Measurements from ENCODE around the gene ANO8. TPM values are rescaled to one million over a fixed set of nuclear protein-coding genes. Genes with fewer than 3 reads are reported as not detected.
A peak's percentile ranks its signal among the peaks of the same experiment; 100 is the strongest.
"Not testable (repeated sequence)": the region's sequence is repeated elsewhere in the genome, so short reads cannot be mapped to it uniquely, and the experiment has no call there.

ANO8 gene
- total RNA-seq, 4 donors from 2014 or later: 6.7 to 73.0 (median 10.3) TPM

DNA sequence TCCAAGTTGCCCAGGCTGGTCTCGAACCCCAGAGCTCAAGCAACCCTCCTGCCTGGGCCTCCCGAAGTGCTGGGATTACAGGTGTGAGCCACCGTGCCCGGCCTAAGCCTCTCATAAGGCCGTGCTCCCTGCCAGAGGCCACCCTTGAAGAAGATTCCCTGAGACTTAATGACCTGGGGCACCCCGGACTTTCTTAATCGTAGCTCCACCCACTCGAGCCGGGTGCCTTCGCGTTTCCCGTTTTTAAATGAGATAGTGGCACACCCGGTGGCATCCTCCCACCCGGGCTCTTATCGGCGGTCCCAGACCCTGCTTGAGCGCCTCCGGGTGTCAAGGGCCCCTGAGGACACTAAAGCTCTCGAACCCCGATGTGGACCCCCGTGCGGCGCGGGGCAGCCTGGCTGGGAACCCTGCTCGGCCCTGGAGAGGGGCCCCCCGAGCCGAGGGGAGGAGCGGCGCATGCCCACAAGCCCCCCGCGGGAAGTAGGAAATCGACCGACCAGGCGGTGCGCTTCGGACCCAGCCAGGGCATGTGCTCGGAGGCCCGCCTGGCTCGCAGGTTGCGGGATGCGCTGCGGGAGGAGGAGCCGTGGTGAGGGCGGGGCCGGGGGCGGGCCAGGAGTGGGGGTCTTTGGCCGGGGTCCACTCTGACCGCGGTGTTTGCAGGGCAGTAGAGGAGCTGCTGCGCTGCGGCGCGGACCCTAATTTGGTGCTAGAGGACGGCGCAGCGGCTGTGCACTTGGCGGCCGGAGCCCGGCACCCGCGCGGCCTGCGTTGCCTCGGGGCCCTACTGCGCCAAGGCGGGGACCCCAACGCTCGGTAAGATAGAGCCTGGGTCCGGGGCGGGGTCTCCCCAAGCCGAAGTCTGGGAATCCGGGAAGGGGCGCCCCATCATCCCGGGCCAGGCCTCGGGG lies 53.0 kb downstream of the ANO8 start, which contains the start of gene ANKLE1:
ANKLE1 (plus strand) TSS at position 511 of the 914 bp plus-strand sequence; CDS start at position 531, 20 bp downstream.
- Histone ChIP-seq H3K9me3 (no peaks in the 10 kb centered on the region), H3K36me3 (peaks cover 0 to 6% (median 2%) of the 10 kb centered on the region in 4 donors), H3K27me3 (peaks cover 14% of the 10 kb centered on the region), H3K4me3 (peak within 1 kb of the TSS in 3 of 4 donors; percentile 0 to 43 (median 27)), H3K4me1 (peaks cover 12 to 18% (median 16%) of the 10 kb centered on the region in 4 donors), H3K27ac (no peak within 1 kb of the TSS)
- TF ChIP-seq, protein P1, sequence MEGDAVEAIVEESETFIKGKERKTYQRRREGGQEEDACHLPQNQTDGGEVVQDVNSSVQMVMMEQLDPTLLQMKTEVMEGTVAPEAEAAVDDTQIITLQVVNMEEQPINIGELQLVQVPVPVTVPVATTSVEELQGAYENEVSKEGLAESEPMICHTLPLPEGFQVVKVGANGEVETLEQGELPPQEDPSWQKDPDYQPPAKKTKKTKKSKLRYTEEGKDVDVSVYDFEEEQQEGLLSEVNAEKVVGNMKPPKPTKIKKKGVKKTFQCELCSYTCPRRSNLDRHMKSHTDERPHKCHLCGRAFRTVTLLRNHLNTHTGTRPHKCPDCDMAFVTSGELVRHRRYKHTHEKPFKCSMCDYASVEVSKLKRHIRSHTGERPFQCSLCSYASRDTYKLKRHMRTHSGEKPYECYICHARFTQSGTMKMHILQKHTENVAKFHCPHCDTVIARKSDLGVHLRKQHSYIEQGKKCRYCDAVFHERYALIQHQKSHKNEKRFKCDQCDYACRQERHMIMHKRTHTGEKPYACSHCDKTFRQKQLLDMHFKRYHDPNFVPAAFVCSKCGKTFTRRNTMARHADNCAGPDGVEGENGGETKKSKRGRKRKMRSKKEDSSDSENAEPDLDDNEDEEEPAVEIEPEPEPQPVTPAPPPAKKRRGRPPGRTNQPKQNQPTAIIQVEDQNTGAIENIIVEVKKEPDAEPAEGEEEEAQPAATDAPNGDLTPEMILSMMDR (IDR thresholded peaks at IDR 0.05): no peak
- no peak for TF ChIP-seq EP300 (IDR thresholded peaks at IDR 0.05; ENCODE audit: low read depth)
- TF ChIP-seq POLR2AphosphoS5 (IDR thresholded peaks at IDR 0.05): no peak
- TF ChIP-seq POLR2A (IDR thresholded peaks at IDR 0.05): no peak
- intact Hi-C loops (cut with DNase I; ENCODE audit: low total_unique reads) (loop anchor here (2.0 kb wide), 1 partner anchor 77 kb away; no protein-coding TSS in a partner anchor), in situ Hi-C loops (cut with MboI; ENCODE audit: low pct_ligation_motif_present in 1 of 4, low pct_unique_long_range_greater_than_20kb in 1 of 4, low sequenced_read_pairs in 3 of 4) (loop anchor here (10.0 to 25.0 kb wide), 5 partner anchors 67 to 519 kb away; partner anchors contain the start of gene USE1 (in 1 of the 4))
- WGBS, 2 donors (ENCODE audit: low coverage in 1 of 2): 5% methylated on average over 59 of the region's 75 CpGs; no CpG with 5 or more reads in 1 of the 2 donors
- peak; percentile 27 for DNase-seq

DNA sequence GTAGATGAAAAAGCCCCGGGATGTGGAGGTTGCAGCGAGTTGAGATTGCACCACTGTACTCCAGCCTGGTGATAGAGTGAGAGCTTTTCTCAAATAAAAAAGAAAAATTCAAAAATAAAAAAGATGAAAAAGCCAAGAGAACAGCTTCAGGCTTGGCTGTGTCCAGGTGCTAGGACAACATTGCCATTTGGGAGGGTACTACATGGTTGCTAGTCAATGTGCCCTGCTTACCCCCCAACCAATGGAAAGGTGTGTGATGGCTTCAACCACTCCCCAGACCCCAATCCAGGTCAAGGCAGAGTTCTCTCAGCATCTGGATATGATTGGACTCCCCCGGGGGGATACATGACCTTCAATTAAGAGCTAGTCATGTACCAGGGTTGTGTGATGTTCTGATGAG lies 55.2 kb downstream of the ANO8 start:
- intact Hi-C loops (cut with DNase I; ENCODE audit: low total_unique reads): loop anchor here (1.0 kb wide), 1 partner anchor 216 kb away; no protein-coding TSS in a partner anchor
- Histone ChIP-seq H3K4me1 (peaks cover 12 to 18% (median 16%) of the 10 kb centered on the region in 4 donors), H3K36me3 (peaks cover 0 to 14% (median 6%) of the 10 kb centered on the region in 4 donors), H3K27me3 (peaks cover 14% of the 10 kb centered on the region), H3K9me3 (no peaks in the 10 kb centered on the region), H3K4me3 (no peak overlapping the region), H3K27ac (no peak overlapping the region)
- 75 to 100% methylated on average over 2 to 3 of the region's 3 CpGs for WGBS, 2 donors (ENCODE audit: low coverage in 1 of 2)
- TF ChIP-seq EP300 (IDR thresholded peaks at IDR 0.05; ENCODE audit: low read depth): no peak
- TF ChIP-seq POLR2AphosphoS5 (IDR thresholded peaks at IDR 0.05): no peak
- TF ChIP-seq POLR2A (IDR thresholded peaks at IDR 0.05): no peak
- TF ChIP-seq, protein P1 (IDR thresholded peaks at IDR 0.05): no peak
- in situ Hi-C loops (cut with MboI; ENCODE audit: low pct_ligation_motif_present in 1 of 4, low pct_unique_long_range_greater_than_20kb in 1 of 4, low sequenced_read_pairs in 3 of 4): loop anchor here in 2 of 4 donors (25.0 kb wide), 2 partner anchors 217 to 517 kb away; no protein-coding TSS in a partner anchor
- DNase-seq: no peak

DNA sequence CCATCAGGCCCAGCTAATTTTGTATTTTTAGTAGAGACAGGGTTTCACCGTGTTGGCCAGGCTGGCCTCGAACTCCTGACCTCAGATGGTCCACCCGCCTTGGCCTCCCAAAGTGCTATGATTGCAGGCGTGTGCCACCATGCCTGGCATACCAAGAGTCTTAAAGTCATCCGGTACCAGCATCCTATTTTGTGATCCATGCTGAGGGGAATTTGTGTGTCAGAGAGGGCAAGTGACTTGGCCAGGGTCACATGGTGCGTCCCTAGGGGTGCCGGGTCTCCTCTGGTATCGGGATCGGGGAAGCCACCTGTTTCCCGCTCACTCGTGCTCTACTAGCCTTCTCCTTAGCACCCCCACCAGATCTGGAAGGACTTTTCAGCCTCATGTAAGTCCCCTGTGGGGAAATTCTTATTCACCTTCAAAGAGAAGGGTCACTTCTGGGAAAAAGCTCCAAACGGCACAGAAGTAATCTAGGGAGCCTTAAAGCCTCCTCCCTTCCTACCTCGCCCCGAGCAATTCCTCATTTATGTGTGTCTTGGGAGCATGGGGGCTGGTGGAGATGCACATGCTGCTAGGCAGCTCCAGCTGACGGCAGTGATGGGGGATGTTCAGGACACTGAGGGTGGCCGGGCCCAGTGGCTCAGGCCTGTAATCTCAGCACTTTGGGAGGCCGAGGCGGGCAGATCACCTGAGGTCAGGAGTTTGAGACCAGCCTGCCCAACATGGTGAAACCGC lies 59.0 kb downstream of the ANO8 start:
- no peaks in the 10 kb centered on the region for H3K4me1 ChIP-seq
- 96 to 97% methylated on average over 7 to 19 of the region's 19 CpGs for WGBS, 2 donors (ENCODE audit: low coverage in 1 of 2)
- H3K36me3 ChIP-seq: peaks cover 0 to 39% (median 9%) of the 10 kb centered on the region in 4 donors
- in situ Hi-C loops (cut with MboI; ENCODE audit: low pct_ligation_motif_present in 1 of 4, low pct_unique_long_range_greater_than_20kb in 1 of 4, low sequenced_read_pairs in 3 of 4) (loop anchor here in 2 of 4 donors (25.0 kb wide), 2 partner anchors 213 to 513 kb away; no protein-coding TSS in a partner anchor), intact Hi-C loops (cut with DNase I; ENCODE audit: low total_unique reads) (no loop called here)
- TF ChIP-seq, protein P1 (IDR thresholded peaks at IDR 0.05): no peak
- TF ChIP-seq EP300 (IDR thresholded peaks at IDR 0.05; ENCODE audit: low read depth) (no peak), POLR2A (IDR thresholded peaks at IDR 0.05) (no peak), POLR2AphosphoS5 (IDR thresholded peaks at IDR 0.05) (no peak)
- no peaks in the 10 kb centered on the region for H3K9me3 ChIP-seq
- H3K27ac ChIP-seq: no peak overlapping the region
- H3K4me3 ChIP-seq: no peak overlapping the region
- DNase-seq: no peak
- no peaks in the 10 kb centered on the region for H3K27me3 ChIP-seq

DNA sequence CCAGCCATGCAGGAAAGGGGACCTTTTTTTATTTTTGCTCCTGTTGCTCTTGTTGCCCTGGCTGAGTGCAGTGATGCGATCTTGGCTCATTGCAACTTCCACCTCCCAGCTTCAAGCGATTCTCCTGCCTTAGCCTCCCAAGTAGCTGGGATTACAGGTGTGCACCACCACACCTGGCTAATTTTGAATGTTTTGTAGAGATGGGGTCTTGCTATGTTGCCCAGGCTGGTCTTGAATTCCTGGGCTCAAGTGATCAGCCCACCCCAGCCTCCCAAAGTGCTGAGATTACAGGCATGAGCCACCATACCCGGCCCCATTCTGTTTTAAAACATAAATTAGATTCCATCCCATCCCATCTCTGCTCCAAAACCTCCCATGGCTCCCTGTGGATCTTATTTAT lies 59.8 kb downstream of the ANO8 start:
- in situ Hi-C loops (cut with MboI; ENCODE audit: low pct_ligation_motif_present in 1 of 4, low pct_unique_long_range_greater_than_20kb in 1 of 4, low sequenced_read_pairs in 3 of 4): loop anchor here in 2 of 4 donors (25.0 kb wide), 2 partner anchors 213 to 513 kb away; no protein-coding TSS in a partner anchor
- DNase-seq: not testable (repeated sequence)
- 92 to 95% methylated on average over 3 of the region's 3 CpGs for WGBS, 2 donors (ENCODE audit: low coverage in 1 of 2)

More for the DNA sequence above, 59.8 kb downstream of the ANO8 start:
- H3K4me1 ChIP-seq; intact Hi-C loops (cut with DNase I; ENCODE audit: low total_unique reads); H3K9me3 ChIP-seq; H3K27me3 ChIP-seq; H3K4me3 ChIP-seq; H3K27ac ChIP-seq: not testable (repeated sequence)
- H3K36me3 ChIP-seq: peaks cover 0 to 39% (median 9%) of the 10 kb centered on the region in 4 donors

Other genes starting within 250 kb of the ANO8 start
- gene USE1, start 119.5 kb downstream of the ANO8 start, total RNA-seq: 10 to 100 TPM; 18.3 to 30.7 (median 24.5) TPM
- gene OCEL1, start 108.6 kb downstream of the ANO8 start, total RNA-seq: 10 to 100 TPM in 3 of 4 donors, 1 to 10 TPM in 1; 4.8 to 42.6 (median 29.9) TPM
- 100 to 1,000 TPM; 156 to 362 (median 206) TPM for gene NR2F6, start 88.9 kb downstream of the ANO8 start, total RNA-seq
- gene USHBP1, start 70.1 kb downstream of the ANO8 start, total RNA-seq: 1 to 10 TPM in 1 of 4 donors, under 1 TPM in 2, not detected in 1; 0.79 to 1.2 (median 0.96) TPM
- 100 to 1,000 TPM in 1 of 4 donors, 10 to 100 TPM in 3; 56.2 to 364 (median 80.2) TPM for gene BABAM1, start 67.4 kb downstream of the ANO8 start, total RNA-seq
- under 1 TPM in 2 of 4 donors, not detected in 2; 0.20 to 0.48 TPM for gene ANKLE1, start 53.0 kb downstream of the ANO8 start, total RNA-seq
- 10 to 100 TPM in 1 of 4 donors, 1 to 10 TPM in 3; 6.0 to 14.1 (median 9.1) TPM for gene ABHD8, start 31.4 kb downstream of the ANO8 start, total RNA-seq
- gene MRPL34, start 29.0 kb downstream of the ANO8 start, total RNA-seq: 100 to 1,000 TPM; 243 to 390 (median 272) TPM
- 10 to 100 TPM; 20.6 to 98.1 (median 22.0) TPM for gene DDA1, start 25.3 kb downstream of the ANO8 start, total RNA-seq
- 100 to 1,000 TPM in 1 of 4 donors, 10 to 100 TPM in 3; 24.7 to 206 (median 30.5) TPM for gene GTPBP3, start 2.7 kb upstream of the ANO8 start, total RNA-seq
- gene PLVAP, start 42.5 kb upstream of the ANO8 start, total RNA-seq: 10 to 100 TPM in 3 of 4 donors, 1 to 10 TPM in 1; 3.0 to 37.0 (median 19.2) TPM
- gene CCDC194, start 59.3 kb upstream of the ANO8 start, total RNA-seq: not detected
- gene BST2, start 70.8 kb upstream of the ANO8 start, total RNA-seq: 10 to 100 TPM in 3 of 4 donors, 1 to 10 TPM in 1; 5.6 to 39.2 (median 19.9) TPM
- 10 to 100 TPM; 22.9 to 84.2 (median 83.1) TPM for gene MVB12A, start 85.2 kb upstream of the ANO8 start, total RNA-seq
- under 1 TPM in 1 of 4 donors, not detected in 3; 0.48 TPM for gene TMEM221, start 113.8 kb upstream of the ANO8 start, total RNA-seq
- not detected for gene NXNL1, start 126.1 kb upstream of the ANO8 start, total RNA-seq
- gene SLC27A1, start 135.7 kb upstream of the ANO8 start, total RNA-seq: 10 to 100 TPM in 1 of 4 donors, 1 to 10 TPM in 3; 4.0 to 11.1 (median 7.0) TPM
- 100 to 1,000 TPM in 3 of 4 donors, 10 to 100 TPM in 1; 90.4 to 146 (median 117) TPM for gene PGLS, start 176.8 kb upstream of the ANO8 start, total RNA-seq
- 10 to 100 TPM; 38.6 to 78.6 (median 54.7) TPM for gene COLGALT1, start 220.8 kb upstream of the ANO8 start, total RNA-seq

All from transverse colon (tissue), 4 donors.